H9 (cell line): Measurements from ENCODE around the gene DMXL2. TPM values are rescaled to one million over a fixed set of nuclear protein-coding genes. Genes with fewer than 3 reads are reported as not detected.

Experiments
- DNase-seq: peaks from one replicate; pipeline ENCODE4 v3.0.0-alpha.2; 2017
- H2AFZ ChIP-seq: one replicate; pipeline ENCODE4 v1.6.1; 2013; ENCODE audit warnings: mild to moderate bottlenecking, low read length, control low read depth, moderate library complexity
- H2AK5ac ChIP-seq: 2 replicates; pipeline ENCODE4 v1.6.1; 2013; ENCODE audit warnings: low read length, control low read depth, mixed read lengths; ENCODE audit not compliant: insufficient read length
- H2BK120ac ChIP-seq: one replicate; pipeline ENCODE4 v1.6.1; 2013; ENCODE audit warnings: low read depth, mild to moderate bottlenecking, low read length, control low read depth, inconsistent platforms; ENCODE audit not compliant: poor library complexity, severe bottlenecking
- H2BK12ac ChIP-seq: 2 replicates; pipeline ENCODE4 v1.6.1; 2013; ENCODE audit warnings: low read length, control low read depth, mixed read lengths, low read depth; ENCODE audit not compliant: insufficient read length
- H2BK15ac ChIP-seq: 2 replicates; pipeline ENCODE4 v1.6.1; 2013; ENCODE audit warnings: low read depth, low read length, control low read depth
- H2BK20ac ChIP-seq: one replicate; pipeline ENCODE4 v1.6.1; 2013; ENCODE audit warnings: low read depth, mild to moderate bottlenecking, low read length, control low read depth, inconsistent platforms; ENCODE audit not compliant: poor library complexity, severe bottlenecking
- H2BK5ac ChIP-seq: 2 replicates; pipeline ENCODE4 v1.6.1; 2013; ENCODE audit warnings: low read length, control low read depth, mixed read lengths; ENCODE audit not compliant: insufficient read length
- H3K14ac ChIP-seq: 2 replicates; pipeline ENCODE4 v1.6.1; 2013; ENCODE audit warnings: low read length, control low read depth; ENCODE audit not compliant: insufficient read depth
- H3K18ac ChIP-seq: 2 replicates; pipeline ENCODE4 v1.6.1; 2013; ENCODE audit warnings: low read depth, mild to moderate bottlenecking, mixed read lengths, low read length, control low read depth; ENCODE audit not compliant: insufficient read length
- H3K23ac ChIP-seq: 2 replicates; pipeline ENCODE4 v1.6.1; 2013; ENCODE audit warnings: low read length, control low read depth, mixed read lengths, low read depth; ENCODE audit not compliant: insufficient read length
- H3K23me2 ChIP-seq: 2 replicates; pipeline ENCODE4 v1.6.1; 2013; ENCODE audit warnings: low read depth, mild to moderate bottlenecking, mixed read lengths, low read length, control low read depth; ENCODE audit not compliant: insufficient read length, poor library complexity, severe bottlenecking
- H3K27ac ChIP-seq: 2 replicates; pipeline ENCODE4 v1.5.1; 2013; ENCODE audit warnings: low read length, control low read depth, mixed read lengths, low read depth; ENCODE audit not compliant: insufficient read length
- H3K27me3 ChIP-seq: 2 replicates; pipeline ENCODE4 v1.6.1; 2013; ENCODE audit warnings: low read length, control low read depth, inconsistent platforms; ENCODE audit not compliant: insufficient read depth
- H3K4ac ChIP-seq: 2 replicates; pipeline ENCODE4 v1.6.1; 2013; ENCODE audit warnings: low read depth, mild to moderate bottlenecking, control low read depth, inconsistent platforms, low read length, moderate library complexity
- H3K4me1 ChIP-seq: 2 replicates; pipeline ENCODE4 v1.6.1; 2013; ENCODE audit warnings: low read length, control low read depth, inconsistent platforms; ENCODE audit not compliant: insufficient read depth
- H3K4me2 ChIP-seq: 2 replicates; pipeline ENCODE4 v1.6.1; 2013; ENCODE audit warnings: low read length, control low read depth, mixed read lengths; ENCODE audit not compliant: insufficient read length, insufficient read depth
- H3K56ac ChIP-seq: 2 replicates; pipeline ENCODE4 v1.6.1; 2013; ENCODE audit warnings: low read depth, mild to moderate bottlenecking, mixed read lengths, low read length, control low read depth; ENCODE audit not compliant: insufficient read length
- H3K79me1 ChIP-seq: 2 replicates; pipeline ENCODE4 v1.6.1; 2013; ENCODE audit warnings: low read depth, mild to moderate bottlenecking, moderate library complexity, low read length, control low read depth, inconsistent platforms; ENCODE audit not compliant: insufficient read depth, poor library complexity, severe bottlenecking
- H3K79me2 ChIP-seq: 2 replicates; pipeline ENCODE4 v1.6.1; 2013; ENCODE audit warnings: low read length, control low read depth, inconsistent platforms; ENCODE audit not compliant: insufficient read depth
- H3K9ac ChIP-seq: 2 replicates; pipeline ENCODE4 v1.6.1; 2013; ENCODE audit warnings: low read length, control low read depth, mixed read lengths; ENCODE audit not compliant: insufficient read length; ENCODE audit errors: extremely low read depth
- H3K9me3 ChIP-seq: one replicate; pipeline ENCODE4 v1.6.1; 2013; ENCODE audit warnings: low read depth, low read length, inconsistent platforms; ENCODE audit not compliant: control insufficient read depth
- H3T11ph ChIP-seq: one replicate; pipeline ENCODE4 v1.6.1; 2013; ENCODE audit warnings: mild to moderate bottlenecking, low read length, control low read depth, inconsistent platforms
- H4K20me1 ChIP-seq: one replicate; pipeline ENCODE4 v1.6.1; 2013; ENCODE audit not compliant: control insufficient read depth, insufficient read length, insufficient read depth
- H4K5ac ChIP-seq: 2 replicates; pipeline ENCODE4 v1.6.1; 2013; ENCODE audit warnings: low read depth, mild to moderate bottlenecking, mixed read lengths, low read length, control low read depth; ENCODE audit not compliant: insufficient read length
- H4K8ac ChIP-seq: replicated peaks from 2 replicates; pipeline ENCODE4 v1.6.1; 2013; ENCODE audit warnings: low read length, control low read depth, mixed read lengths, low read depth; ENCODE audit not compliant: insufficient read length
- H4K91ac ChIP-seq: 2 replicates; pipeline ENCODE4 v1.6.1; 2013; ENCODE audit warnings: low read depth, mild to moderate bottlenecking, moderate library complexity, mixed read lengths, low read length, control low read depth; ENCODE audit not compliant: insufficient read length
- H3K27ac Mint-ChIP-seq, 3 experiments: 2 replicates in 2 of 3; 3 replicates in 1 of 3; pipeline ENCODE4 v1.8.0; 2020 to 2021; ENCODE audit warnings: mixed read lengths in 3 of 3, mild to moderate bottlenecking in 1 of 3, moderate library complexity in 1 of 3
- H3K27me3 Mint-ChIP-seq: 2 replicates; pipeline ENCODE4 v1.8.0; 2021; ENCODE audit warnings: low read depth, mild to moderate bottlenecking, moderate library complexity, mixed read lengths
- H3K36me3 Mint-ChIP-seq, 3 experiments: 2 replicates in 2 of 3; 3 replicates in 1 of 3; pipeline ENCODE4 v1.8.0; 2020 to 2021; ENCODE audit warnings: low read depth in 3 of 3, mixed read lengths in 3 of 3; ENCODE audit not compliant: insufficient read depth in 1 of 3
- H3K4me1 Mint-ChIP-seq, 2 experiments: 2 replicates each; pipeline ENCODE4 v1.8.0; 2020; ENCODE audit warnings: mixed read lengths in 2 of 2
- H3K4me3 Mint-ChIP-seq, 2 experiments: 2 replicates in 1 of 2; 3 replicates in 1 of 2; pipeline ENCODE4 v1.8.0; 2020 to 2021; ENCODE audit warnings: mild to moderate bottlenecking in 2 of 2, mixed read lengths in 2 of 2, moderate library complexity in 1 of 2
- H3K9me3 Mint-ChIP-seq, 2 experiments: 2 replicates in 1 of 2; 3 replicates in 1 of 2; pipeline ENCODE4 v1.8.0; 2020; ENCODE audit warnings: mild to moderate bottlenecking in 2 of 2, mixed read lengths in 2 of 2, moderate library complexity in 1 of 2
- WGBS: extraction: QIAGEN DNeasy Blood & Tissue Kit; methylation state at CpG from one replicate; pipeline ENCODE4 v1.1.7; 2013; ENCODE audit warnings: missing lambda C conversion rate, low lambda C conversion rate, mixed read lengths; ENCODE audit not compliant: insufficient read length; ENCODE audit errors: extremely low coverage; 5-methylcytosine and 5-hydroxymethylcytosine counted together
- total RNA-seq: library from RNA; stranded (reverse); gene quantifications from 2 replicates; pipeline ENCODE4 v1.2.1, GENCODE V29; 2021
- TF ChIP-seq, protein P1 (sequence below): fragments of 200-600 bp; sonication (generic); conservative IDR thresholded peaks from 3 replicates; pipeline ENCODE4 v1.8.0; 2021; ENCODE audit warnings: antibody characterized with exemption, mild to moderate bottlenecking

Gene DMXL2
- total RNA-seq, 1 experiment from 2014 or later = 13.9 TPM

DNA sequence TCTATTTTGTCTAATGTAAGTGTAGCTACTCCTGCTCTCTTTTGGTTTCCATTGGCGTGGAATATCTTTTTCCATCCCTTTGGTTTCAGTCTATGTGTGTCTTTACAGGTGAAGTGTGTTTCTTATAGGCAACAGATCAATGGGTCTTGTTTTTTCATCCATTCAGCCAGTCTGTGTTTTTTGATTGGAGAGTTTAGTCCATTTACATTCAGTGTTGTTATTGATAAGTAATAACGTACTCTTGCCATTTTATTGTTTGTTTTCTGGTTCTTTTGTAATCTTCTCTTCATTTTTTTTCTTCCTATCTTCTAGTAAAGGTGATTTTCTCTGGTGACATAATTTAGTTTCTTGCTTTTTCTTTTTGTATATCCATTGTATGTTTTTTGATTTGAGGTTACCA, 184.0 kb downstream of the DMXL2 start:
- Histone ChIP-seq H2BK15ac (no peak overlapping the region), H2BK5ac (no peak overlapping the region), H3K4me1 (no peaks in the 10 kb centered on the region), H3K14ac (no peak overlapping the region), H2BK20ac (no peak overlapping the region), H3K23me2 (no peaks in the 10 kb centered on the region), H4K20me1 (no peaks in the 10 kb centered on the region), H2AFZ (no peak overlapping the region), H3K4ac (no peak overlapping the region), H2BK12ac (no peak overlapping the region), H3K4me2 (no peak overlapping the region), H3K9me3 (no peaks in the 10 kb centered on the region), H4K8ac (no peak overlapping the region), H3K27me3 (no peaks in the 10 kb centered on the region), H2BK120ac (no peak overlapping the region), H3K27ac (no peak overlapping the region), H4K5ac (no peak overlapping the region), H3T11ph (no peak overlapping the region), H3K9ac (no peak overlapping the region), H3K23ac (no peak overlapping the region), H2AK5ac (no peak overlapping the region), H3K56ac (no peak overlapping the region), H3K79me2 (no peaks in the 10 kb centered on the region), H4K91ac (no peak overlapping the region), H3K18ac (no peak overlapping the region), H3K79me1 (no peaks in the 10 kb centered on the region)
- H3K4me1 Mint-ChIP-seq = no peaks in the 10 kb centered on the region
- H3K27me3 Mint-ChIP-seq = no peaks in the 10 kb centered on the region; the same call in 1 of the 2 replicates
- DNase-seq = no peak
- peaks cover 8 to 9% of the 10 kb centered on the region in 2 experiments; a peak in 4 of 5 replicates for H3K9me3 Mint-ChIP-seq
- no peaks in the 10 kb centered on the region for H3K36me3 Mint-ChIP-seq
- H3K4me3 Mint-ChIP-seq = no peak overlapping the region
- WGBS = no CpG with 5 or more reads among the region's 2 CpGs
- TF ChIP-seq, protein P1, sequence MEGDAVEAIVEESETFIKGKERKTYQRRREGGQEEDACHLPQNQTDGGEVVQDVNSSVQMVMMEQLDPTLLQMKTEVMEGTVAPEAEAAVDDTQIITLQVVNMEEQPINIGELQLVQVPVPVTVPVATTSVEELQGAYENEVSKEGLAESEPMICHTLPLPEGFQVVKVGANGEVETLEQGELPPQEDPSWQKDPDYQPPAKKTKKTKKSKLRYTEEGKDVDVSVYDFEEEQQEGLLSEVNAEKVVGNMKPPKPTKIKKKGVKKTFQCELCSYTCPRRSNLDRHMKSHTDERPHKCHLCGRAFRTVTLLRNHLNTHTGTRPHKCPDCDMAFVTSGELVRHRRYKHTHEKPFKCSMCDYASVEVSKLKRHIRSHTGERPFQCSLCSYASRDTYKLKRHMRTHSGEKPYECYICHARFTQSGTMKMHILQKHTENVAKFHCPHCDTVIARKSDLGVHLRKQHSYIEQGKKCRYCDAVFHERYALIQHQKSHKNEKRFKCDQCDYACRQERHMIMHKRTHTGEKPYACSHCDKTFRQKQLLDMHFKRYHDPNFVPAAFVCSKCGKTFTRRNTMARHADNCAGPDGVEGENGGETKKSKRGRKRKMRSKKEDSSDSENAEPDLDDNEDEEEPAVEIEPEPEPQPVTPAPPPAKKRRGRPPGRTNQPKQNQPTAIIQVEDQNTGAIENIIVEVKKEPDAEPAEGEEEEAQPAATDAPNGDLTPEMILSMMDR = no peak
- H3K27ac Mint-ChIP-seq = no peak overlapping the region
